AG04449 (cell line): ENCODE data around the gene GARIN5B.

Source experiments
- CTCF ChIA-PET: fragments of 350-600 bp; formaldehyde crosslinking; extraction: SDS; loops from one replicate; lab custom pipeline; 2021; ENCODE audit warnings: antibody characterized with exemption; lab: Yijun Ruan, JAX
- POLR2A ChIA-PET: fragments of 400-600, 350-600 bp; formaldehyde crosslinking; extraction: SDS; loops from one replicate; lab custom pipeline; 2020; ENCODE audit warnings: antibody characterized with exemption, inconsistent platforms; lab: Yijun Ruan, JAX
- DNase-seq: peaks from one replicate; pipeline ENCODE4 v3.0.0-alpha.2; 2010; ENCODE audit warnings: low read depth, low spot score
- H3K4me3 ChIP-seq: 2 replicates; pipeline ENCODE4 v1.5.1; 2011; ENCODE audit warnings: low read depth, mild to moderate bottlenecking, control low read depth, low read length
- TF ChIP-seq, protein P1 (sequence below): IDR thresholded peaks from one replicate; pipeline ENCODE4 v1.5.1; 2011; ENCODE audit warnings: mild to moderate bottlenecking, moderate library complexity, low read length, control low read depth, inconsistent platforms; ENCODE audit not compliant: insufficient read depth; ENCODE audit errors: missing control alignments

The GARIN5B gene

DNA sequence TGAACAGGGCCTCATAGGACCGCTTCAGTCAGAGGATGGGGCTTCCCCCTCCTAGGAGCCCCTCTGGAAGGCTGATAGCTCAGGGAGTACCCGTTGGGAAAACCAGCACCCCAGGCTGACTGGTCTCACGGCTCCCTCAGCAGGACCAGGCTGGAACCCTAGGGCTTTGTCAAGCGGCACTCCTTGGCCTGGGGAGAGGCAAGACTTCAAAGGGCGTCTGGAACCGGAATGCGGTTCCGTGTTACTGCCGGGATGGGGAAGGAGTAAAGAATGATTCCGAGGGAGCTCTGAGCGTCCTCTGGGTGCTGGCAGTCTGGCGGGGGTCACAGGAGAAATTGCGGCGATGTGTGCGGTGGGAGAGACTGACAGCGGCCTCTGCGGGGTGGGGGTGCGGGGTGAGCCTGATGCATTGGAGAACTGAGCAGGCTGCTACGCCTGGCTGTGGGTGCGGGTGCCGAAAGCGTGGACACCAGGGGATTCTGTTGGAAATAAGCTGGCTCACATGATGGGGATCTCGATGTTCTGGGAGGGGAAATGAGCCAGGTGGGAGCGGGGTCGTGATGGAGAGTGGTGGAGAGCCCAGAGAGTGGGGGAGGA, 10.4 kb downstream of the GARIN5B start:
- H3K4me3 ChIP-seq, result no peak overlapping the region
- DNase-seq, result no peak
- POLR2A ChIA-PET, result interaction anchor here (1.4 kb wide), 1 partner anchor 55 kb away, joined by 4 read pairs; the partner anchor contains the start of gene UBE2S
- TF ChIP-seq, protein P1, sequence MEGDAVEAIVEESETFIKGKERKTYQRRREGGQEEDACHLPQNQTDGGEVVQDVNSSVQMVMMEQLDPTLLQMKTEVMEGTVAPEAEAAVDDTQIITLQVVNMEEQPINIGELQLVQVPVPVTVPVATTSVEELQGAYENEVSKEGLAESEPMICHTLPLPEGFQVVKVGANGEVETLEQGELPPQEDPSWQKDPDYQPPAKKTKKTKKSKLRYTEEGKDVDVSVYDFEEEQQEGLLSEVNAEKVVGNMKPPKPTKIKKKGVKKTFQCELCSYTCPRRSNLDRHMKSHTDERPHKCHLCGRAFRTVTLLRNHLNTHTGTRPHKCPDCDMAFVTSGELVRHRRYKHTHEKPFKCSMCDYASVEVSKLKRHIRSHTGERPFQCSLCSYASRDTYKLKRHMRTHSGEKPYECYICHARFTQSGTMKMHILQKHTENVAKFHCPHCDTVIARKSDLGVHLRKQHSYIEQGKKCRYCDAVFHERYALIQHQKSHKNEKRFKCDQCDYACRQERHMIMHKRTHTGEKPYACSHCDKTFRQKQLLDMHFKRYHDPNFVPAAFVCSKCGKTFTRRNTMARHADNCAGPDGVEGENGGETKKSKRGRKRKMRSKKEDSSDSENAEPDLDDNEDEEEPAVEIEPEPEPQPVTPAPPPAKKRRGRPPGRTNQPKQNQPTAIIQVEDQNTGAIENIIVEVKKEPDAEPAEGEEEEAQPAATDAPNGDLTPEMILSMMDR, result no peak
- CTCF ChIA-PET, result interaction anchor here (1.1 to 1.3 kb wide), 2 partner anchors 14 to 16 kb away, joined by 3 to 4 read pairs; partner anchors contain the start of gene KMT5C

DNA sequence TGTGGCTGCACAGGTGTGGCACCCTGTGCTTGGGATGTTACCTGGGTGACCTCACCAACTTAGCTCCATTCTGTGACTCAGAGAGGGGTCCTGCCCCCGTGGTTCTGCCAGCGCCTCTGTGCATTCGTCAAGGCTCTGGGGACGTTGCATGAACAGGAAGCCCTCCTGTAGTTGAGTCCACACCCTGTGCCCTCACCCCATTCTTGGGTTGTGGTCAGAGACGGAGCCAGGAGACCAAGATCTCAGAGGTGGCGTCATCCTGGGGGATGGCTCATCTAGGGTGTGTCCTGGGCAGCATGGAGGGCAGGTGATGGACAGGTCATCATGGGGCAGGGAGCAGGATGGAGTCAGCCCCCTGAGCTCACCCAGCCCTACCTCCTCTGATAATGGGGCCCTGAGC, 11.0 kb downstream of the GARIN5B start:
- TF ChIP-seq, protein P1, result no peak
- ChIA-PET CTCF (no interaction called here), POLR2A (no interaction called here)

DNA sequence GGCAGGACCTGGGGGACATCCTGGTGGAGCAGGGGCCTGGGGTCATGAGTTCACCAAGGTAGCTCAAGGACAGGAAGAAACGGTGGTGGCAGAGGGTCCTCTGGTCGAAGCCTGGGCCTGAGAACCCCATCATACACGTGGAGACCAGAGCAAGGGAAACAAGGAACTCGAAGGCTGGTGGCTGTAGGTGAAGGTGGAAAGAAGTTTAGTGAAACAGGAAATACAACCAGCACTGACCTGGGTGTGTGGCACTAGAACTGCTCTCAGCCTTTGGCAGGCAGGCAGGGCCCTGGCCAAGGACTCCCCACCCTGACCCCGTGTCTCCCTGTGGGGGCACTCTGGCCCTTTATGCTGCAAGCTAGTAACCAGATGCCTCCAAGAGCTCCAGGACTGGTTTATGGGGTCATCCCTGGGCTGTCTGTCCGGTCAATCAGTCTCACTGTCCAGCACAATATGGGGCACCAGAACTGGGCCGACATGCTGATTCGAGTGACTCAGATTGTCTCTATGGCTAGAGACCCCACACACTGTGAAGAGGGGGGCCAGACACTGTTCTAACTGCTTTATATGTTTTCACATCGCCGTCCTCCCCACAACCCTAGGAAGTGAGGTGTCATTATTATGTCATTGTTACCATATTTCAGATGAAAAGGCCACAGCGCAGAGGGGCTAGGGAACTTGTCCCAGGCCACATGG, 12.3 kb downstream of the GARIN5B start:
- POLR2A ChIA-PET, result interaction anchor here (0.6 to 3.3 kb wide), 3 partner anchors 11 to 14 kb away, joined by 3 to 14 read pairs (median 3); partner anchors contain the start of gene KMT5C
- no peak overlapping the region for H3K4me3 ChIP-seq
- CTCF ChIA-PET, result interaction anchor here (1.0 to 1.7 kb wide), 3 partner anchors 12 to 49 kb away, joined by 3 to 9 read pairs (median 6); partner anchors contain the start of gene KMT5C
- no peak for DNase-seq
- TF ChIP-seq, protein P1, result no peak

More for the DNA sequence above, 11.0 kb downstream of the GARIN5B start:
- H3K4me3 ChIP-seq, result no peak overlapping the region
- DNase-seq, result no peak

DNA sequence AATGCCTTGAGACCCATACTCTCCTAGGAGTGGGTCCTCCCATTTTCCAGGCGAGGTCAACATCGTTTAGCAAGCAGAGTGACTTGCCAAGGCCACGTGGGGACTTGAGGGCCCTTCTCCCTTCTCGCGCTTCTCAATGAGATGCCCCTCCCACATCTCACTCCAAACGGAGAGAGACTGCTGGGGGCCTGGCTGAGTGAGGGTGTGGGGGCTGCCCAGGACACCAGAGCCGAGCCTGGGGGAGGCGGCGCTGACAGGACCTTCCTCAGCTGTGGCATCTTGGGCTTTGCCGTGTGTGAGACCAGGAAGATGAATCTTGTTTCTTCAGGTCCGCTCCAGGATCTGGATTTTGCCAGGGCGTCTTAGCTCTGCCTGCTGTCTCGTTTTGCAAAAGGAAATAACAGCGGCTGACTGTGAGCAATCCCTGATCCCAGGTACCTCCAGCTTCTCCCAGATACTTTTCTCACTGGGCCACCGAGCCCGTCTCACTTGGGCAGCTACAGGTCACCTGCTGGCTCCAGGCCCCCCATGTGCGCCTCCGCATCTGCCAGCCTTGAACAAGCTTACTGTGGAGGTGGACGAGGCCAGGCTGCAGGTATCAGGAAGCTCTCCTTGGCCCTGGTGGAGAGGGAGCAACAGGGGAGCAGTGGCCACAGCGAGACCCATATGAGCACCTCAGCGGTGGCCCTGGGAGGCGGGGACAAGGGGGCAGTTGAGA, 14.6 kb downstream of the GARIN5B start:
- H3K4me3 ChIP-seq, result no peak overlapping the region
- ChIA-PET CTCF (interaction anchor here (1.1 kb wide), 1 partner anchor 9 kb away, joined by 5 read pairs; no protein-coding TSS in a partner anchor), POLR2A (interaction anchor here (3.3 kb wide), 1 partner anchor 9 kb away, joined by 14 read pairs; the partner anchor contains the start of gene KMT5C)
- TF ChIP-seq, protein P1, result no peak
- DNase-seq, result no peak

DNA sequence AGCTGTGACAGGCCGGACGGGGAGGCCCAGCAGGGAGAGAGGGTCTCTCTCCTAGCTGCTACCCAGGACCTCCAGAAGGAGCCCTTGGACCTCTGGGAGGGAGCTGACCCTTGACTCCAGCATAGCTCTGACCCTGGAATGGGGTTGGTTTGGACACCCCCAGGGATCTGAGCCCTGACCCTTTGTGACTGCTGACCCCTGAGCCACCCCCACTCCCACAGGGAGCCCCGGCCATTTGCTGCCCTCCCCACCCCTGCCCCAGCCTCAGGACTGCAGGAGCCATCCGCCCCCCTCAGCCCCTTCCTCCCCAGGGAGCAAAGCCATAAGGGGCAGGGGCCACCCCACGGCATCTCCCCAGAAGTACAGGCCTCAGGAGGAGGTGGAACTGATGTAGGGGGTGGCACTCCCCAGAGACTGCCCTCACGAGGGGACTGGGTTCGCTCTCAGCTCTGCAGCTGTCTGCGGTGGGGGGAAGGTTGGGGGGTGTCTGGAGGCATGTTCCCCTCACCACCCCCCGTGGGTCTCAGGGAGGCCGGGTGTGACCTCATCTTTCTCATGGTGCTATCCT, 15.5 kb downstream of the GARIN5B start:
- POLR2A ChIA-PET, result interaction anchor here (3.3 kb wide), 1 partner anchor 8 kb away, joined by 14 read pairs; the partner anchor contains the start of gene KMT5C
- H3K4me3 ChIP-seq, result no peak overlapping the region
- DNase-seq, result no peak
- CTCF ChIA-PET, result no interaction called here
- TF ChIP-seq, protein P1, result no peak
